Endometrium (tissue), 2 donors: ENCODE data around the gene ANKS4B.
A peak's percentile ranks its signal among the peaks of the same experiment; 100 is the strongest.

ENCODE experiments used
- FAIRE-seq: peaks from 2 replicates; lab custom pipeline; 2012; peaks lifted over from hg19 to GRCh38; lab: Jason Lieb, UNC
- donor health status: control.
- donor health status: control.

Gene ANKS4B

DNA sequence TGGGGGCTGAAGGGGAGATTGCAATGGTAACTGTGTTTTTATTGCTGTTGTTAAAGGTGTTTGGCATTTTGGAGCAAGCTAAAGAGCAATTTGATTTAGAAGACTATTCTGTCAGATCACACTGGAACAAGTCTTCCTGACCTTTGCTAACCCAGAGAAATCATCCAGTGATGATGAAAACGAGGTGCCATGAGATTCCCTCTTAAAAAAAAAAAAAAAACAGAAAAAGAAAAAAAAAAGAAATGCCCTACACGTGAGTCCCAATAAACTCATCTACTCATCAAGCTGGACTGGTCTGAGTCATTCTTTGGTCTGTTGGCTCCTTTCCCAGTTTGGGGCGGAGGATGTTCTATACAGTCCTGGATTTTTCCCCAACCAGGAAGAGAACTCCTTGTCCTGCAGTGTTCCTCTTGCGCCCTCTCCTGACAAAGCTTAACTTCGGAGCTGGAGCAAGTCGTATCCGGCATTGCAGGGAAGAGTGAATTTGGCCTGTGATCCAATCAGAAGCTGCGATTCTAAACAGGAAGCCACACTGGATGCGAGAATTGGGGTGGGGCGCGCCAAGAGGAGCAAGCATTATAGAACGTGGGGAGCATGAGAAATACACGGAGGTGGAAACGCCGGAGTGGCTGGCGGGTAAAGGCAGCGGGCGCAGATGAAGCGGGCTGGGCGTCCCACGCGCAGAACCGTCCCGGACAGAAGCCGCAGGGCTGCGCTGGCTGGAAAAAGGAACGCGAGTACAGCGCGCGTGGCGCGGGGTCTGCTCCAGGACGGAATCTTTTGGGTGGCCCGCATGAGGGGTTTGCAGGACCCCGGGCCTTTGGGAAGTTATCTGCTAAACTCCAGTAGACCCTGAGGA lies 67.0 kb downstream of the ANKS4B start:
- peak; percentile 100 for FAIRE-seq

DNA sequence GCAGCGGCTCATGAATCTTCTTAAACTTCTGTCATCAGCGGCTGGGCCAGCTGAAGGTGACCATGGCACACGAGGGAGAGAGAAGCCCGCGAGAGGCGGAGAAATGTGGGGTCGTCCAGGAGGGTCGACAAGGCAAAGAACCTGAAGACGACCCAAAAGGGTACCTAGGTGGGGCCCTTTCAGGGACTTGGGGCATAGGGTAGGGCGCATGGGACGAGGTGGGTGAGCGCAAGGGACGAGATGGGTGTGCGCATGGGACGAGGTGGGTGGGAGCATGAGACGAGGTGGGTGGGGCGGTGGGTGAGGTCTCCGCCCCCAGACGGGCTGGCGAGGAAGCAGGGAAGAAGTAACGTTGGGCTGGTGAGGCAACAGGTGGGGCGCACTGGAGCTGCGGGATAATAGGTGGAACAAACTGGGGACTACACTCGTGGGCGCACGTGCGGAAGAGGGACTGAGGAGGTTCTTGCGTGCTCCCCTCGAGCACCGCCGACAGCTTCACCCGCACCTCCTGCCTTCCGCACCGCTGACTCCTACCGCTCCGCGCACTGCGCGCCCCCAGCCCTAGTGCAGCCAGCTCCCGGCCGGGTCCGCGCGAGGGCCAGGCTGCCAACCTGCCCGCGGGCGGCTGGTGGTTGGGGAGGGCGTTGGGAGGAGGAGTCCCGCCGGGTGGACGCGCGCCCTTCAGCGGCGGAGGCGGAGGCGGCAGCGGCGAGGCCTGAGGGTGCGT lies 67.8 kb downstream of the ANKS4B start:
- FAIRE-seq = no peak

DNA sequence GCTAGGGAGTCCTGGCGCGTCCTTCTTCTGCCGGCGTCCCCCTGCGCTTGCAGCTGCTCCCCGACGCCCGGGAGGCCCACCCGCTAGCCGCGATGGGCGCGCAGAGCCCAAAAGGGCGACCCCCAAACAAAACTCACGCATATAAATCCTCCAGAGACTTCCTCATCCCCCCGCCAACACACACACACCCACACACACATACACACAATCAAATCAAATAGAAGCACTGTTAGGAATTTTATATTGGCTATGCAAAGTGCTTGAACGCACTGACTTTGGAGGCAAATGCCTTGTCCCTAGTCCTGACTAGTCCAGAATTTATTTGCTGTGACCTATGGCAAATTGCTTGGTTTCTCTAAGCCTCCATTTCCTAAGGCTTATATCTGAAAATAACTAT lies 68.4 kb downstream of the ANKS4B start:
- FAIRE-seq = no peak

DNA sequence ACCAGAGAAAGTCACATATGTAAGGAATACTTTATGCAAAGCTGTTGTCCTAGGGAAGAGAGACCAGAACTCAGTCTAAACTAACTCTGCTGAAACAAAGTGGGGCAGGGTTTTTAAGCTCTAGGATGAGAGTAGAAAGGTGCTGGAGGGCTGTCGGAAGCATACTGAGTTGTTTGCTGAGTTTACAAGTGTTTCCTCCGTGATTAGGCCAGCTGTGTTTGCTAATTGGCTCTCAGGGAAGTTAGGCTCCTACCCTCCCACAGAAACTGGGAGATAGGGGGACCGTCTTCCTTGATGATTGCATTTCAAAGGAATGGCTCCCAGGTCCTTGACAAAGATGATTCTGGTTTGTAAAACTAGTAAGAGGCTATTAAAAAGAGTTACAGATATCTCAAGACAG lies 69.0 kb downstream of the ANKS4B start:
- no peak for FAIRE-seq

DNA sequence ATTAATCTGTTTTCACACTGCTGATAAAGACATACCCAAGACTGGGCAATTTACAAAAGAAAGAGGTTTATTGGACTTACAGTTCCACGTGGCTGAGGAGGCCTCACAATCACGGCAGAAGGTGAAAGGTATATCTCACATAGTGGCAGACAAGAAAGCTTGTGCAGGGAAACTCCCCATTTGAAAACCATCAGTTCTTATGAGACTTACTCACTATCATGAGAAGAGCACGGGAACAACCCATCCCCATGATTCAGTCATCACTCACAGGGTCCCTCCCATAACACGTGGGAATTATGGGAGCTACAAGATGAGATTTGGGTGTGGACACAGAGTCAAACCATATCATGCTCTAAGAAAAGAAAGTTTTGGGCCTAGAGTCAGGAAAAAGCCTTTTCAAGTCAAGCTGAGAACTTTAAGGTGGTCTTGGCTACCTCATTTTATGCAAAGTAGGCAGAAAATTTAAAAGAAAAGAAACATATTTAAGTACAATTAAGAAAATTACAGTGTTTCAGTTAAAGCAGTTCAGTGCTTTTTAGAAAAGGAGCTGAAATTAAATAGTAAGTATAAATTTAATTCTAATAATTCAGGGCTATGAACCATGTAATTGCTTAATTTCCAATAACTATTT lies 69.5 kb downstream of the ANKS4B start:
- no peak for FAIRE-seq
